SK-N-SH treated with all-trans-retinoic acid at 6 μM for 48 hours (cell line): ENCODE data around the gene SLC6A4.

ENCODE experiments used
- ATAC-seq: fragments of 200-7000 bp; cut with Tn5 transposase; 3 replicates; pipeline ENCODE4 v1.9.1; 2020; ENCODE audit warnings: mild to moderate bottlenecking, moderate library complexity
- ARNTL ChIP-seq: fragments of 450-650 bp; formaldehyde crosslinking; IDR thresholded peaks from 2 replicates; pipeline ENCODE4 v1.5.0; 2020; ENCODE audit warnings: low read depth, mild to moderate bottlenecking, moderate library complexity, borderline replicate concordance
- BACH2 ChIP-seq: fragments of 250-450 bp; sonication (Bioruptor Pico); IDR thresholded peaks from 2 replicates; pipeline ENCODE4 v1.9.0; 2021; ENCODE audit warnings: mild to moderate bottlenecking, borderline replicate concordance
- CREB5 ChIP-seq: fragments of 250-450 bp; sonication (Bioruptor Pico); IDR thresholded peaks from 2 replicates; pipeline ENCODE4 v1.5.1; 2020; ENCODE audit warnings: low read depth, mild to moderate bottlenecking, moderate library complexity
- CSDC2 ChIP-seq: fragments of 250-450 bp; sonication (Bioruptor Pico); IDR thresholded peaks from 2 replicates; pipeline ENCODE4 v1.5.0; 2020; ENCODE audit warnings: mild to moderate bottlenecking, moderate library complexity
- CSRNP3 ChIP-seq: fragments of 250-450 bp; sonication (Bioruptor Pico); IDR thresholded peaks from 2 replicates; pipeline ENCODE4 v1.5.1; 2021; ENCODE audit warnings: mild to moderate bottlenecking, moderate library complexity
- ESRRG ChIP-seq: fragments of 250-450 bp; sonication (Bioruptor Pico); IDR thresholded peaks from 2 replicates; pipeline ENCODE4 v1.6.1; 2021; ENCODE audit warnings: mild to moderate bottlenecking
- GLIS3 ChIP-seq: fragments of 250-450 bp; sonication (Bioruptor Pico); IDR thresholded peaks from 2 replicates; pipeline ENCODE4 v1.5.0; 2020; ENCODE audit warnings: mild to moderate bottlenecking, moderate library complexity
- ISL1 ChIP-seq: fragments of 250-450 bp; sonication (Bioruptor Pico); IDR thresholded peaks from 2 replicates; pipeline ENCODE4 v2.1.2; 2022; ENCODE audit warnings: mild to moderate bottlenecking, moderate library complexity
- OSR1 ChIP-seq: fragments of 250-450 bp; sonication (Bioruptor Pico); IDR thresholded peaks from 2 replicates; pipeline ENCODE4 v1.8.0; 2022; ENCODE audit warnings: moderate library complexity, mild to moderate bottlenecking, inconsistent platforms
- PATZ1 ChIP-seq: fragments of 250-450 bp; sonication (Bioruptor Pico); IDR thresholded peaks from 2 replicates; pipeline ENCODE4 v1.8.0; 2020; ENCODE audit warnings: mild to moderate bottlenecking, moderate library complexity, borderline replicate concordance
- PPARA ChIP-seq: fragments of 250-450 bp; sonication (Bioruptor Pico); IDR thresholded peaks from 2 replicates; pipeline ENCODE4 v1.5.0; 2020; ENCODE audit warnings: mild to moderate bottlenecking, borderline replicate concordance
- RARB ChIP-seq: fragments of 250-450 bp; sonication (Bioruptor Pico); IDR thresholded peaks from 2 replicates; pipeline ENCODE4 v1.8.0; 2021; ENCODE audit warnings: mild to moderate bottlenecking, moderate library complexity
- SNAI2 ChIP-seq: fragments of 250-450 bp; sonication (Bioruptor Pico); IDR thresholded peaks from 2 replicates; pipeline ENCODE4 v1.5.0; 2020; ENCODE audit warnings: mild to moderate bottlenecking, moderate library complexity
- TCF4 ChIP-seq: fragments of 250-450 bp; sonication (Bioruptor Pico); IDR thresholded peaks from 2 replicates; pipeline ENCODE4 v1.8.0; 2021; ENCODE audit warnings: mild to moderate bottlenecking, moderate library complexity, borderline replicate concordance
- TOX ChIP-seq: fragments of 250-450 bp; sonication (Bioruptor Pico); IDR thresholded peaks from 2 replicates; pipeline ENCODE4 v1.8.0; 2021; ENCODE audit warnings: mild to moderate bottlenecking, moderate library complexity, borderline replicate concordance
- TSHZ2 ChIP-seq: fragments of 250-450 bp; sonication (Bioruptor Pico); IDR thresholded peaks from 2 replicates; pipeline ENCODE4 v1.5.0; 2020; ENCODE audit warnings: mild to moderate bottlenecking, moderate library complexity
- ZFP3 ChIP-seq: fragments of 250-450 bp; sonication (Bioruptor Pico); IDR thresholded peaks from 2 replicates; pipeline ENCODE4 v1.5.0; 2020; ENCODE audit warnings: mild to moderate bottlenecking, moderate library complexity
- ZNF565 ChIP-seq: fragments of 450-650 bp; formaldehyde crosslinking; conservative IDR thresholded peaks from 2 replicates; pipeline ENCODE4 v1.5.0; 2020; ENCODE audit warnings: low read depth, mild to moderate bottlenecking, moderate library complexity
- ZNF70 ChIP-seq: fragments of 450-650 bp; formaldehyde crosslinking; IDR thresholded peaks from 2 replicates; pipeline ENCODE4 v1.5.0; 2020; ENCODE audit warnings: mild to moderate bottlenecking, moderate library complexity
- ZNF8 ChIP-seq: fragments of 450-650 bp; formaldehyde crosslinking; IDR thresholded peaks from 2 replicates; pipeline ENCODE4 v1.5.0; 2020; ENCODE audit warnings: mild to moderate bottlenecking, moderate library complexity

The SLC6A4 gene

GRCh38 chr17:30251931-30252330, 16.4 kb upstream of the SLC6A4 start:
- TF ChIP-seq TSHZ2 (CRISPR knock-in tag) (no peak), ARNTL (CRISPR knock-in tag) (no peak), GLIS3 (CRISPR knock-in tag) (no peak), CSDC2 (CRISPR knock-in tag) (no peak), CREB5 (CRISPR knock-in tag) (no peak), OSR1 (CRISPR knock-in tag) (no peak), TOX (CRISPR knock-in tag) (no peak), ESRRG (CRISPR knock-in tag) (no peak), ISL1 (CRISPR knock-in tag) (no peak), PATZ1 (CRISPR knock-in tag) (no peak), TCF4 (CRISPR knock-in tag) (no peak), CSRNP3 (CRISPR knock-in tag) (no peak), SNAI2 (CRISPR knock-in tag) (no peak), ZNF565 (CRISPR knock-in tag) (no peak), RARB (CRISPR knock-in tag) (no peak), BACH2 (CRISPR knock-in tag) (no peak), PPARA (CRISPR knock-in tag) (no peak), ZFP3 (CRISPR knock-in tag) (no peak), ZNF8 (CRISPR knock-in tag) (no peak)
- ATAC-seq: no peak

GRCh38 chr17:30249460-30249859, 14.0 kb upstream of the SLC6A4 start:
- no peak for ATAC-seq
- TF ChIP-seq RARB (CRISPR knock-in tag) (no peak), PATZ1 (CRISPR knock-in tag) (no peak), ZNF70 (no peak), ZFP3 (CRISPR knock-in tag) (no peak), TOX (CRISPR knock-in tag) (no peak), ESRRG (CRISPR knock-in tag) (no peak), PPARA (CRISPR knock-in tag) (no peak), ARNTL (CRISPR knock-in tag) (no peak), GLIS3 (CRISPR knock-in tag) (no peak), CREB5 (CRISPR knock-in tag) (no peak), TSHZ2 (CRISPR knock-in tag) (no peak), ZNF565 (CRISPR knock-in tag) (no peak)
